Kidney (tissue), 22 donors: ENCODE measurements around the gene ZMAT3. TPM values are rescaled to one million over a fixed set of nuclear protein-coding genes. Genes with fewer than 3 reads are reported as not detected.
"Not testable (repeated sequence)": the region's sequence is repeated elsewhere in the genome, so short reads cannot be mapped to it uniquely, and the experiment has no call there.

Experiments
- DNase-seq, 5 donors: peaks; one replicate each; pipeline ENCODE4 v3.0.0-alpha.2; 2013 to 2020
- FAIRE-seq: peaks from 2 replicates; lab custom pipeline; 2012; peaks lifted over from hg19 to GRCh38; lab: Jason Lieb, UNC
- H3K27ac ChIP-seq, 2 donors: one replicate each; pipeline ENCODE4 v1.7.0; 2013; ENCODE audit warnings: low read depth in 2 of 2, low read length in 2 of 2, inconsistent platforms in 1 of 2
- H3K27me3 ChIP-seq: one replicate; pipeline ENCODE4 v1.7.1; 2013; ENCODE audit warnings: low read length, inconsistent platforms; ENCODE audit not compliant: control insufficient read depth, insufficient read depth
- H3K36me3 ChIP-seq, 3 donors: one replicate each; pipeline versions ENCODE4 v1.7.0 to v1.7.1; 2013; ENCODE audit warnings: low read length in 3 of 3, control low read depth in 1 of 3, inconsistent platforms in 1 of 3; ENCODE audit not compliant: insufficient read depth in 3 of 3, control insufficient read depth in 2 of 3
- H3K4me1 ChIP-seq, 3 donors: one replicate each; pipeline versions ENCODE4 v1.7.0 to v1.7.1; 2013; ENCODE audit warnings: low read length in 3 of 3, inconsistent platforms in 1 of 3, low read depth in 1 of 3; ENCODE audit not compliant: control insufficient read depth in 2 of 3, insufficient read depth in 2 of 3
- H3K4me3 ChIP-seq, 3 donors: one replicate each; pipeline versions ENCODE4 v1.7.0 to v1.8.1; 2013; ENCODE audit warnings: low read length in 3 of 3, control low read depth in 1 of 3, inconsistent platforms in 1 of 3
- H3K9ac ChIP-seq, 3 donors: one replicate each; pipeline versions ENCODE4 v1.7.0 to v1.7.1; 2013; ENCODE audit warnings: low read length in 3 of 3, control low read depth in 1 of 3, inconsistent platforms in 1 of 3
- H3K9me3 ChIP-seq, 3 donors: one replicate each; pipeline versions ENCODE4 v1.7.0 to v1.7.1; 2013; ENCODE audit warnings: low read length in 3 of 3, control low read depth in 1 of 3, inconsistent platforms in 1 of 3; ENCODE audit not compliant: control insufficient read depth in 2 of 3, insufficient read depth in 1 of 3
- CTCF ChIP-seq: IDR thresholded peaks from 3 replicates; pipeline ENCODE4 v1.5.1; 2012; ENCODE audit warnings: mild to moderate bottlenecking, moderate library complexity, borderline replicate concordance; ENCODE audit not compliant: insufficient read depth; ENCODE audit errors: extremely low read depth
- intact Hi-C: fragments of 100-400 bp; cut with DNase I; formaldehyde crosslinking; loops from one replicate; pipeline ENCODE4 v1.11.1; 2022
- long read RNA-seq, 10 donors: library from polyadenylated mRNA in 1 of 10; unstranded in 1 of 10; transcript quantifications; one replicate each; pipeline ENCODE4 v2.0.0 and lab custom pipeline, GENCODE V29; 2021 to 2026
- polyA plus RNA-seq: library from polyadenylated mRNA; stranded (reverse); fragments of 350-450 nt; fragmentation: Illumina TruSeq; extraction: RNeasy Lipid Tissue Mini Kit (QIAGEN cat#74804); gene quantifications from one replicate; pipeline ENCODE4 v1.2.3, GENCODE V29; 2014; ENCODE audit warnings: low read depth, low replicate concordance; ENCODE audit not compliant: insufficient read depth
- total RNA-seq: library from RNA; stranded (reverse); fragmentation: NEBNext Ultra II Directional; extraction: Animal tissue kit (Norgen Biotek cat#: 25700); gene quantifications from one replicate; pipeline ENCODE4 v1.2.1, GENCODE V29; 2021
- donor health status: control.
- donor health status: control.
- donor health status: control.
- donor health status: control.
- donor health status: control.
- donor health status: DM: yes; HTN: yes; CAD: no.
- donor health status: Normal renal cell carcinoma (clear cell type).

The ZMAT3 gene
- 26.1 TPM for total RNA-seq
- 4.2 TPM for polyA plus RNA-seq
- long read RNA-seq, donor 1 = 0 reads
- long read RNA-seq, donor 2 = 0 reads
- long read RNA-seq, donor 3 = 0 reads
- long read RNA-seq, donor 4 = 0 reads
- long read RNA-seq, donor 5 = 0 reads
- long read RNA-seq, donor 6 = 0 reads
- long read RNA-seq, donor 7, full-length matches to known transcripts = 5 of 32 reads
- long read RNA-seq, donor 7, partial matches to known transcripts = 11 of 32 reads
- long read RNA-seq, donor 7, other reads (novel, unspliced or antisense) = 16 of 32 reads
- long read RNA-seq, donor 8 = 0 reads
- long read RNA-seq, donor 9 = 0 reads
- long read RNA-seq, donor 10 = 0 reads

- H3K4me1 ChIP-seq = no peaks in the 10 kb centered on the region
- FAIRE-seq (no peak), DNase-seq (peak; percentile 87 to 95 (median 91))
- H3K36me3 ChIP-seq = peaks cover 2 to 3% (median 2%) of the 10 kb centered on the region in 3 donors
- peak within 1 kb of the TSS; percentile 76 to 82 for H3K27ac ChIP-seq
- peak within 1 kb of the TSS; percentile 52 to 90 (median 87) for H3K9ac ChIP-seq
- intact Hi-C loops = no loop called here
- peak within 1 kb of the TSS; percentile 86 to 96 (median 89) for H3K4me3 ChIP-seq
- TF ChIP-seq CTCF = no peak
- no peaks in the 10 kb centered on the region for H3K27me3 ChIP-seq
- no peaks in the 10 kb centered on the region for H3K9me3 ChIP-seq
Observed at GRCh38 chr3:179071323-179072099, at the start of gene ZMAT3. Gene ZMAT3 (minus strand): TSS chr3:179071809. CDS start chr3:179067752, 4,057 bp downstream.

GRCh38 chr3:179116816-179117215, 45.2 kb upstream of the ZMAT3 start:
- Histone ChIP-seq H3K9me3 (no peaks in the 10 kb centered on the region), H3K4me1 (no peaks in the 10 kb centered on the region), H3K27ac (no peak overlapping the region), H3K9ac (no peak overlapping the region), H3K36me3 (no peaks in the 10 kb centered on the region), H3K27me3 (no peaks in the 10 kb centered on the region), H3K4me3 (no peak overlapping the region)
- intact Hi-C loops = no loop called here
- FAIRE-seq (no peak), DNase-seq (no peak)
- TF ChIP-seq CTCF = no peak

- H3K4me3 ChIP-seq, DNase-seq, FAIRE-seq, H3K36me3 ChIP-seq, intact Hi-C loops, H3K4me1 ChIP-seq, H3K27ac ChIP-seq, H3K9ac ChIP-seq, H3K9me3 ChIP-seq, H3K27me3 ChIP-seq: not testable (repeated sequence)
Observed at GRCh38 chr3:179115444-179115843, 43.8 kb upstream of the ZMAT3 start.

GRCh38 chr3:179113903-179114302, 42.3 kb upstream of the ZMAT3 start:
- Histone ChIP-seq H3K9me3 (no peaks in the 10 kb centered on the region), H3K4me1 (no peaks in the 10 kb centered on the region), H3K36me3 (no peaks in the 10 kb centered on the region), H3K27ac (no peak overlapping the region), H3K4me3 (no peak overlapping the region), H3K9ac (no peak overlapping the region), H3K27me3 (no peaks in the 10 kb centered on the region)
- TF ChIP-seq CTCF = no peak
- no peak for DNase-seq
- intact Hi-C loops = no loop called here
- no peak for FAIRE-seq
